ENCODE data around the gene PLEKHG5.

- no peak for TF ChIP-seq CTCF (IDR thresholded peaks at IDR 0.05; ENCODE audit: low read depth, low read length)
- no peak for TF ChIP-seq EZH2phosphoT487 (IDR thresholded peaks at IDR 0.05; ENCODE audit: low read depth)
These were observed 57.3 kb downstream of the PLEKHG5 start for GRCh38 chr1:6434186-6434585.
